HuH-7 (cell line): Measurements from ENCODE around the gene CLEC3B.
"Not testable (repeated sequence)": the region's sequence is repeated elsewhere in the genome, so short reads cannot be mapped to it uniquely, and the experiment has no call there.

Experiments
- DNase-seq: peaks from one replicate; pipeline ENCODE4 v3.0.0; 2011; ENCODE audit warnings: low spot score

Gene CLEC3B, protein sequence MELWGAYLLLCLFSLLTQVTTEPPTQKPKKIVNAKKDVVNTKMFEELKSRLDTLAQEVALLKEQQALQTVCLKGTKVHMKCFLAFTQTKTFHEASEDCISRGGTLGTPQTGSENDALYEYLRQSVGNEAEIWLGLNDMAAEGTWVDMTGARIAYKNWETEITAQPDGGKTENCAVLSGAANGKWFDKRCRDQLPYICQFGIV

DNA sequence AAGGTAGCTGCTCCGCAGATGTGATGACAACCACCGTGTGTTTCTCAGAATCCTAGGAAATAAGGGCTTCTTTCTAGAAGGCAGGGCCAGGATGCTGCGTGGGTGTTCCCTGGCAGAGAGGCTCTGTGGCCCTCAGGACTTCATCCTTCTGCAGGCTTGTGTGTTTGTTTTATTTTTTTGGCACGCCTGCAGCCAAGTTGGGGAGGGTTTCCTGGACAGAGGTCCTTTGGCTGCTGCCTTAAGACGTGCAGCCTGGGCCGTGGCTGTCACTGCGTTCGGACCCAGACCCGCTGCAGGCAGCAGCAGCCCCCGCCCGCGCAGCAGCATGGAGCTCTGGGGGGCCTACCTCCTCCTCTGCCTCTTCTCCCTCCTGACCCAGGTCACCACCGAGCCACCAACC is at the start of gene CLEC3B:
Gene CLEC3B, plus strand, starts transcription at position 266 of the 400 bp plus-strand sequence. Its CDS starts 60 bp downstream, at position 326.
- DNase-seq = no peak

DNA sequence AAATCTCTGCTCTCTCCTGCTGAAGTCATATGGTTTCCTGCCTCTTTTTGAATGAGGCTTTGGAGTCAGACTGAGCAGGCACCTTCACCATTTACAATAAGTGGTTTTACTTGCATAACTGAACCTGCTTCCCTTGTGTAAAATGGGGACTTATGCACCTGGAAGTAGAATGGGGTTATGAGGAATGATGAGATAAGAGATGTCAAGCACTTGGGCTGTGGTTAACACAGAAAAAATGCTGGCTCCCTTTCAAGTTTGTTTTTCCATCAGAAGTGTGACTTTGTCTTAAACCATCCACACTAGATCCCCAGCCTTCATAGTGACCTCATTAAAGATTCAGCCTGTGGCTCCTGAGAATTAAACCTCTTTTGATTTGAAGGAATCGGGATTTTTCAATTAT is 44.9 kb upstream of the CLEC3B start:
- no peak for DNase-seq

DNA sequence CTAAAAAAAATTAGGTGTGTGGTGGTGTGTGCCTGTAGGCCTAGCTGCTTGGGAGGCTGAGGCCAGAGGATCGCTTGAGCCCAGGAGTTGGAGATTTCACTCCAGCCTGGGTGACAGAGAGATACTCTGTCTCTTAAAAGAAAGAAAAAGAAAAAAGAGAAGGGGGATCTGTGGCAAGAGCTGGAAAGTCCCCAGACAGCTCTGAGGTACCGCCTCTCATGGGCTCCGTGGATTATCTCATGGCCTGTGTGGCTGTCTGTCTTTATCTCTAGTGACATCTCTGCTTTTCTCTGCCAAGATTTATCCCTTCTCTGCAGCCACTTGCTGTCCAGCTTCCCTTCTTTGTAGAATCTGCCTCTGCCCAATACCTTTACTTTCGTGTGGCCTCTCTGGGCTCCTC is 44.4 kb upstream of the CLEC3B start:
- no peak for DNase-seq

DNA sequence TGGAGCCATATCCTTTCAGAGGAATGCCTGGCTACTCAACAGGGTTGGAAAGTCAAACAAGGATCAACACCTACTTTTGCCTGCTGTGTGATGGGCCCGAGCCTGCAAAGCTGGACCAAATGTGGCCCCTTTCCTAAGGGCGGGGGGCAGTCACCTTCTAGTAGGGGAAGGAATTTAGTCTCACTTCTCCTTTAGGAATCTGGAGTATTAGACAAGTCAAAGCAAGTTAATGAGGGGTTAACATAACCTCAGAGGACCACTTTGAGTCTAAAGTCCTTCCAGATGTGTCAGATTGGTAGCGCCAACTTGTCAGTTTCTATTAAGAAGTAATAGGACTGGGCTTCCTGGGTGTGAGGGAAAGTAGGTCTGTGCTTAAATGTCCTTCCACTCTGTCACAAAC is 43.3 kb upstream of the CLEC3B start:
- DNase-seq = no peak

DNA sequence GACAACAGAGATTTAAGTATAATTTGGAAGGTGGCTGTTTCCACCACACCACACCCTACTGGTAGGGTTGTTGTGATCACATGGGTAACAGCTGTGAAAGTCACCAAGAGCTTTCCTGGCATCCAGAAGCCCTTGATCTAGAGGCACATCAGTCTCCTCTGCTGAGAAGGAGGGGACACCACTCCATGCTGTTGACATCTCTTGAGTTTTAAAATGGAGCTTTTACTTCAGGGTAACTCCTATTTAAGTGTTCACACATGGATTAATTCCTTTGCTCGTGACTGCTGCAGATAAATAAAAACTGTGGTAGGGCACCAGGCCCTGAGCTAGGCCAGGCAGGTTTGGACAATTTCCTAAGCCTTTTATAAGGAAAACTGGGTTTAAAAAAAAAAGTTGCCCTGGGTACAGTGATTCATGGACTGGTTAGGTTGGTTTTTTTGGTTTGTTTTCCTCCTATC is 42.6 kb upstream of the CLEC3B start:
- no peak for DNase-seq

DNA sequence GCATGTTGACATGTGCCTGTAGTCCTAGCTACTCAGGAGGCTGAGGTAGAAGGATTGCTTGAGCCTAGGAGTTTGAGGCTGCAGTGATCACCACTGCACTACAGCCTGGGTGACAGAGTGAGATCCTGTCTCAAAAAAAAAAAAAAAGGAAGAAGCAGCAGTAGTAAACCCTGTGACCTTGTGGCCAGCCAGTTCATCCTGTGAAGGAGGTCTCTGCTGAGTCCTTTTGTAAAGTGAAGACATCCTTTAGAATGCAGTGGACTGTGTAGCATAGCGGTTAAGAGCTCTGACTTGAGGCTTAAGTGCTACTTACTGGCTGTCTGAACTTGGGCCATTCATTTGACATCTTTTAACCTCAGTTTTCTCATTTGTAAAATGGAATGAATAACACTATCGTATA is 41.8 kb upstream of the CLEC3B start:
- no peak for DNase-seq

DNA sequence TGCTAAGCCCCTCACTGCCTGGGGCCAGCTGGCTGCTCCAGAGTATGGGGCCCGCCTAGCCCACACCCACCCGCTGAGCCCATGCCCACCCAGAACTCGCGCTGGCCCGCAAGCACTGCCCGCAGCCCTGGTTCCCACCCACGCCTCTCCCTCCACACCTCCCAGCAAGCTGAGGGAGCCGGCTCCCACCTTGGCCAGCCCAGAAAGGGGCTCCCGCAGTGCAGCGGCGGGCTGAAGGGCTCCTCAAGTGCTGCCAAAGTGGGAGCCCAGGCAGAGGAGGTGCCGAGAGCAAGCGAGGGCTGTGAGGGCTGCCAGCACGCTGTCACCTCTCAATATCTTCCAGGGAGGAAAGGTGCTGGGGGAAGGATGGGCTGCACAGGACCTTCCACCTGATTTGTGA is 39.8 kb upstream of the CLEC3B start:
- DNase-seq = not testable (repeated sequence)

DNA sequence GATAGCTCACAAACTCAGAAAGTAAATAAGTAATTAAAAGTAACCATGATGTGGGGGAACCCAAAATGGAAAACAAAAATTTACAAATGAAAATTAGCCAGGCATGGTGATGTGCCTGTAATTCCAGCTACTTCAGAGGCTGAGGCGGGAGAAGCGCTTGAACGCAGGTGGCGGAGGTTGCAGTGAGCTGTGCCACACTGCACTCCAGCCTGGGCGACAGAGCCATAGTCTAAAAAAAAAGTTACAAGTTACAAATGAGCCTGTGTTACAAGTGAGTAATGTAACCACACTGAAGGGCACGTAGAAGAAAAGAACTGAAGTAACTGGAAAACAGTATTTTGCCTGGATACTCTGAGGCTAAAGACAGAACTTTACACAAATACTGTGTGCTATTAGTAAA is 38.8 kb upstream of the CLEC3B start:
- no peak for DNase-seq

DNA sequence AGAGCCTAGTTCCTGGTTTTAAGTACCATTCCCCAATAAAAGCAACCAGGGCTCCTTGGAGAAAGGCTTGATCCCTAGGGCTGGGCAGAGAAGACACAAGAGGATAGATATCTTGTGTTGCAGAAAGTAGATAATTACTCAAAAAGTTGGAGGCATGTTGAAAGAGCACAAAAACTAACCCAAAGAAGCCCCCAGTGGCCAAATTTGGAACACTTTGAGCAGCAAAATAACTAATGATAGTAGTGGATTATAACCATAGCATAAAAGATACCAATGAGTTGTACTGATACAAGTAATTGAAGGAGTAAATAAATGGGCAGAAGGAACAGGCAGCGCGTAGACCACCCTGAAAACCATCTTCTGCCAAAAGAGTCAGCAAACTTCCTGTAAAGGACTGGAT is 38.0 kb upstream of the CLEC3B start:
- DNase-seq = peak; percentile 46

DNA sequence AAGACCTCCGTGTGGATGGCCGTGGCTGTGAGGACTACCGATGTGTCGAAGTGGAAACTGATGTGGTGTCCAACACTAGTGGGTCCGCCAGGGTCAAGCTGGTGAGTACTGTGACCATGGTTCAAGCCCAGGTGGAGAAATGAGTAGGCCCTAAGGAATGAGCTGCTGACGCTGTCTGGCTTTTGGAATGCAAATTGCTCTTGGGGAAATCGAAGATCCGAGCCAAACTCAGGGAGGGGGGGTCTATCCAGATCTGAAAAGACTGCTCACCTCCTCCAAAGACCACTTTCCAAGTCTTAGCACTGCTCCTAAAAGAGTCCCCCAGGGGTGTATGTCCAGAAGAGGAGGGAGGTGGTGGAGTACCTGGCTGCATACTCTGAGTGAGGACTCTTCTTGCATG is 37.0 kb upstream of the CLEC3B start:
- no peak for DNase-seq

DNA sequence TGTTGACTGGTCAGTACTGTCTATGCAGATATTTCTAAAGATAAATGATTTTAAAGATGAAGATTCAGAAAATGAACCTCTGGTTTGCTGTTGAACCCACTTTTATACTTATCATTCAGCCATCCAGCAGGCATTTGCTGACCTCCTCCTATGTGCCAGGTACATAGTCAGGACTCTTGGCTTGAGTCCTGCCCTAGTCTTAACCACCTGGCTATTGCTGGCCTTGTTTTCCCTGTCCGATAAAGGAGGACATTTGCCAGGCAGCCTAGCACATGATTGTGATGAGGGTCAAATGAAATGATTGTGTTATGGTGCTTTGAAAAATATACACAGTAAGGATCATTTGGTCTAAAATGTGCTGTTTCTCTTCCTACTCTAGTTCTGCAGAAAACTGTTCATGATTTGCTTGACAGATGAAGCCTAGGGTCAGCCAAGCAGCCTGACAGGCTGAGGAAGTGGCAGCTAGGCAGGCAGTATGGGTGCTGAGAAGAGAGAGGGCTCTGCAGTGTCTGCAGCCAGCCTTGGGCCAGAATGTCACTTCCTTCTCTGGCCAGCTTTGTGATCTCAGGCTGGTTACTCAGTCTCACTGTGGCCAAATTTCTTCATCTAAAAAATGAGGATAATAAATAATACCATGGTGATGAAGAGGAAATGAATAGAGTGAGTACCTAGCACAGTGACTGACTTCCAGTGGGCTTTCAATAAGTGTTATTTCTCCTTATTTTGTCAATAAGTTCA is 36.3 kb upstream of the CLEC3B start:
- no peak for DNase-seq

DNA sequence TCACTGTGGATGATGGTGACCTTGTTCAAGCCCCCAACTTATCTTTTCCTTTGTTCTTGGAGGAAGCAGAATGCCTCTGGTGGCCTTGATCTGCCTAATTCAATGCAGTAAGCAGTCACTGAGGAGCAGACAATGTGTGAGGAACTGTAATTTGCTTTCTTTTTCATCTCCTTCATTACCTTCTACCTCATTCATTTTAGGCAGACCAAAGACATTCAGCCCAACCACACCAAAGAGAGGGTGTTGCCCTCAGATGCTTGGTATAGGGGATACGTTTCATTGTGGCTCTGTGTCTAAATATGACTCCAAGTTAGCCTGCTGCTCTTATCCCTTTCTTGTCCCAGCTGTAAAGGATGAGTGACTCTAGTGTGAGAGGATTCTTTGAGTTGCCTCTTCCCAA is 34.8 kb upstream of the CLEC3B start:
- no peak for DNase-seq

DNA sequence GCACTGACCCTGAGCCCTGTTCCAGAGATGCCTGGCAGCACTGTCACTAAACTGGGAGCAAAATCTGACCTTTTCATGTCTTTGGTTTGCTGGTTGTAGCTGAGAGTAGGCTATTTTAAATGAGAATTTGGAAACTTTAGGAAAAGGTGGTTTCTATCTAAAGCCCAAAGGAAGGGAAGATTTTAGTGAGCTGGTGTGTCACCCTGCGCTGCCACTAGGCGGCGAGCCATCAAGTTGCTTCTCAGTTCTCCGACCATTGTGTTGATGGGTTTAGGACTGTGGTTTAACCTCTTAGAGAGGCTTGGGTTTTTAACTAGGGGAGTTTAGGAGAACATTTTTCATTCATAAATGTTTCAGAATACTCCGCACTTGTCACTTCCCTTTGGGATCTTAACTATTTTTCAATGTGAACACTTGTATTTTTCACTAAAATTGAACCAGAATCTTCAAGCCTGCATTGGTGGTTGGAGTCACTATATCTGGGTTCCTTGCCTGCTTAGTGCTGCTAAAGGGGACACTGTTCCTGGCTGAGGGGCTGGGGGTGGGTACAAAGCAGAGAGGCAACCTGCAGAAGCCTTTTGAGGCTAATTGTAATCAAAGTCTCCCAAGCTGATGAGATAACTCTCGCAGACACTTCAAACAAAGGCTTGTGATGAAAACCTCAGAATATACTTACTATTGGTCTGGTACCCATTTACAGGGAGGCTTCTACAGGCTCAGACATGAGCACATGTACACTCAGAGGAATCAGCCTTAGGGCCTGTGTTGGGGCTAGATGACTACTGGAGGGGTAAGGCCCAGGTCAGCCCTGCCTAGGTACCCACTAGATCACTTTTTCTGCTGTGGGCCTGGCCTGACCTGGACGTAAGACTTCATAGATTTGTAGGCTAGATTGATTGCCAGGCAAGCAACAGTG is 33.3 kb upstream of the CLEC3B start:
- DNase-seq = peak; percentile 70

DNA sequence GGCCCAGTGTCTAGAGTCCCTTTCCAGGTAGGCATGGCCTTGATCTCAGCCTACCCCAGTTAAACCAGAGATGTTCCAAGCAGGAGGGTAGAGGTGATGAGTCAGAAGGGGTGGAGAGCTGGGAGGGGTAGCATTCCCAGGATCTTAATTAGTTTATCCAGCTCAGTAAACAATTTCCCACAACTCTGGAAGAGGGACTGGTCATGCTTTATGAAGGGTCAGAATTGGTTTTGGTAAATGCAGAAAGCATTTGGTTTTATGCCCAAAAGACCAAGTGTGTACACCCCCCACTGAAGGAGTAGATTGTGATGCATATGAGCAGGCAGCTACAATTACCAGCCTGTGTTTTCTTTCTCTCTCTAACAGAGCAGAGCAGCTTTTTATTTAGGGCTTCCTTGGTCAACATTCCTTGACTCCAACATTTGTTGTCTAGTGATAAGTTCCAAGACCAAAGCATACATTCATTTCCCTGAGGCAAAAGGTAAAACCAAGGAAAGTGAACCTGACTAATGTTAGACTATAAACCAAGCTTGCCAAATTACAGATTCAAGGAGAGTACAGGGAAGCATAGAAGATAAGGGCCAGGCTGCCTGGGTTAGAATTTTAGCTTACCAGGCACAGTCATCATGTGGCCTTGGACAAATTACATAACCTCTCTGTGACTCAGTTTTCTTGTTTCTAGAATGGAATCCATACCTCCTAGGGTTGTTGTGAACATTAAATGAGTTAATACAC is 32.5 kb upstream of the CLEC3B start:
- DNase-seq = no peak

DNA sequence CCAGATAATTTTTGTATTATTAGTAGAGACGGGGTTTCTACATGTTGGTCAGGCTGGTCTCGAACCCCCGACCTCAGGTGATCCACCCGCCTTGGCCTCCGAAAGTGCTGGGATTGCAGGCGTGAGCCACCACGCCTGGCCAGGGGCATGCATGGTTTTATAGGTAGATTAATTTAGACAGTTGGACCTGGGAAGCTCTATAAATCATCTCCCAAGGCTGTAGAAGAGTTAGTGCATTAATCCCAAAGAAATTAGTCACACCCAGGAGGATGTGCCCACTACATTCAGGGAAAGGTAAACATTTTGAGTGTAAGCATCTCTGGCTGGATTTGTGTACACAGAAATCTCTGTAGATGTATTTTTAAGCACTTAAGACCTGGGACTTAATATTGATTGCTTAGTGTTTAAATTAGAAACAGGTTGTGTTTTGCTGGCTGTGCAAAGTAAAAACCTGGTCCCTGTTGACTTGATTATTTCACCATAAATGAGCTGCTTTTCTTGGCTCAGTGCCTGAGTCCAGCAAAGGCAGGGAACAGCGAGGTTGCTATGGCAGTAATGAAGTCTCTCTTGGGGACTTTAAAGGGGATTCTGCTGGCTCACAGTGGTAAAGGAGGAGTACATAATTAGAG is 30.8 kb upstream of the CLEC3B start:
- peak; percentile 66 for DNase-seq

DNA sequence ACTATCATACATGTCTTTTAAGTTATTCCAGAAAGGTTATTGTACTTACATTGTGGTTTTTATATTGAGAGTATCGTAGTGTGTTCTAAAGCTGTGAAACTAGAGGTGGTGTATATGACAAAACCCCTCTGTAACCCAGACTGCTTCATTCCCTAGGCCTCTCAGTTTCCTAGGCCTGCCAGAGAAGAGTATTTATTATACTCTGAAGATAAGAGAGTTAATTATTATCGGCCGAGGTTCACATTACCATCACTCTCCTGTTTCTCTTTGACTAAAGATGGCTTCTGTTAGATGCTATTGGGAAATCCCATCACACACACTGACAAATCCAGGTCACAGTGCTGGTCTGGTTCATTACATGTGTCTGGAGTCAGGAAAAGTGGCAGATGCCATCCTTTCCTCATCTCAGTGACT is 29.5 kb upstream of the CLEC3B start:
- DNase-seq = peak; percentile 87

DNA sequence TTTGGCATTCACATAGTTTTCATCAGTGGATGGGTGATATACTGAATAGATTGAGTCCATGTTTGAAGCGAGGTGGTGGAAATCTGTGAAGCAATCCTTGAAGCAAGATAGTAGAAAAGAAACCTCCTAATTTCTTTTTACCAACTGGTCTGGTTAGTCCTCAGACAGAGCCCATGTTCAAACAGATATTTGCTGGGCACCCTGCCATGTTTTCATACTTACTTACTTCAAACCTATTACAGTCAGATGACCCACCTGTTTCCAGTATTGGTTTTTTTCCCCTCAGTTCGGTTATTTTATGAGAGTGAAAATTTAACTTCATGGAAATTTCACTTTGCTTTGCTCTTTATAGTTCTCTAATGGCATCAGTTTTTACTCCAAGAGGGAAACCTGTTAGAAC is 26.3 kb upstream of the CLEC3B start:
- no peak for DNase-seq

DNA sequence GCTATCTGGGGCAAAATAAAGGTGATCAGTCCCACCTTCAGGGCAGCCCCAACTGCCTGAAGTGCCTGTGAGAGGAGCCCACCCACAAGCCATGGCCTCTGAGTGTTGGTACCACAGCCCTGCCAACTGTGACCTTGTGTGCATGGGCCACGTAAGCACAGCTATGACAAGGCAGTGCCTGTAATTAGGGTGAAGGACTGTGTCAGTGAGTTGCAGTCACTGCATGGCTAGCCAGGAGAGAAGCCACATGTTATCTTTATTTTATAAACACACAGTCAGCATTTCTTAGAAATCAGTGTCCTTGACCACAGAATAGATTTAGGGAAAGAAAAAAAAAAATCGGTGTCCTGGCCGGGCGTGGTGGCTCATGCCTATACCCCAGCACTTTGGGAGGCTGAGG is 25.3 kb upstream of the CLEC3B start:
- DNase-seq = no peak

DNA sequence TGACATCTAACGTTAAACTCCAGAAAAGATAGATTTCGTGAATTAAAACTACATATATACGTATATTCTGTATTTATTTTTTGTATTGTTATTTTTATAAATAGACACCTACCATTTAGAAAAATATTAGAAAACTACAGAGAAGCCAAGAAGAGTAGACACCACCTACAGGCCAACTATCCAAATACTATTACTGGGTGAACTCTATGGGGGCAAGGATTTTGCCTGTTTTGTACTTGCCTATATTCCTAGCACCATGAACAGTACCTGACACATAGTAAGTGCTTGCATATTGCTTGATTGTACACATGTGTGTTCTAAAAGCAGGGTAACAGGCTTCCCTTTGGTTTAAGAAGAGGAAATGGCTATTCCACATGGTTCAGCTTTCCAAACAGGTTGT is 24.4 kb upstream of the CLEC3B start:
- DNase-seq = no peak

DNA sequence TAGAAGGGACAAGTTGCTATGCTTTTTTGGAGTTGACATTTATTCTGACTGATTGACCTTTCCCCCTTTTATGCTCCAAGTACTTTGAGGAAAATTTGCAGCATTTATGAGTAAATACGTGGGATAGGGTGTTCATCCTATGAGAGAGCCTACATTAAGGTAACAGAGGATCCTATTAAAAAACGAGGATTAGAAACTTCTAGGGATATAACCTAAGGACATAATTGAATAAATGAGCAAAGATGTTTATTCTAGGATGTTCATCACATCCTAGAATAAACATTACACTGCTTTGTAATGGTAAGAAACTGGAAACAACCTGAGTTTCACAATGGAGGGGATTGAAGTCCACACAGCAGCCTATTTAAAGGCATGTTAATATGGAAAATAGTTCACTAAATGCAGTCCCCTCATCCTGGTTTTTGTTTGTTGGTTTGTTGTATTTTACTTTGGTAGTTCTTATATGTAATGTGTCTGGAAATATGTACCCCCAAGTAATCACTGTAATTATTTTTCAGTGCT is 23.9 kb upstream of the CLEC3B start:
- DNase-seq = no peak

DNA sequence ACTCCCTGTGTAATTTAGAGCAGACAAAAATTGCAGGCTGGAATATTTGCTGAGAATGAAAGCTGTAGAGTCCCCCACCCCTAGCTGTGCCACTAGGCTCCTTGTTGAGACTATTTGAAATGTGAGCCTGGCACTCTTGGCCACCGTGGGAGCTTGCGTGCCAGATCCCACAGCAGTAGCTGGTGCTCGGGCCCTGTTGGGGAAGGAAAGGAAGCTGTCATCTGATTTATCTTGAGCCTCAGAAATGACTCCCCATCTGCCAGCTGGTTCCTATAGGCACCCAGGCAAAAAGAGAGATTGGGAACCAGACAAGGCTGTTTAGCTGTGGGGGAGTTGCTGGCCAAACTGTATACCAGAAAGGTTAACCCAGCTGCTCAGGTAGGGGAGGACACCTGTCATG is 23.4 kb upstream of the CLEC3B start:
- no peak for DNase-seq
